Measurements from ENCODE around the gene RASAL2.

- no peak for TF ChIP-seq POLR2A (IDR thresholded peaks at IDR 0.05)
- no peak for TF ChIP-seq CTCF (IDR thresholded peaks at IDR 0.05)
Observed at GRCh38 chr1:178172939-178173338, 79.0 kb downstream of the RASAL2 start.
